WI38 (cell line): Measurements from ENCODE around the gene GALNT5.

Experiments used
- H3K4me3 ChIP-seq: 2 replicates; pipeline ENCODE4 v1.5.1; 2011; ENCODE audit warnings: low read depth, mild to moderate bottlenecking, control low read depth, low read length
- CTCF ChIP-seq: IDR thresholded peaks from 2 replicates; pipeline ENCODE4 v1.5.1; 2012; ENCODE audit warnings: low read depth, mild to moderate bottlenecking, control low read depth, low read length

Gene GALNT5

DNA sequence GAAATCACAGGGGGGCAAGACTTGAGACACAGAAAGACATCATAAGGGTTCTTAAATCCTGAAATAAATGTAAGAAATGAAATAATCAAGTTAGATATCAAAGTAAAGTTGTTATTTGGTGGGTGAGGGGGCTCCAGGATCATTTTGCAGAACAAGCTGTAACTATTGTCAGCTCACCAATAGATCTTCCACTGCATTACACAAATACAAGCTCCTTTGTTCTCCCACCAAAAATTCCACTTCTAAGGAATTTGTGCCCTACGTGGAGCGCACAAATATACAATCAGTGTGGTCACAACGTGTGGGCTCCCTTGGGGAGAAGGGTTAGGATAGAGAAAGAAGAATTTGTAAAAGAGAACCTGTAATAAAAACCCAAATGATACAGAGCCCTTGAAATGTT, 19.2 kb upstream of the GALNT5 start:
- H3K4me3 ChIP-seq = no peak overlapping the region
- TF ChIP-seq CTCF = no peak

GRCh38 chr2:157244691-157245090, 12.8 kb upstream of the GALNT5 start:
- no peak overlapping the region for H3K4me3 ChIP-seq
- TF ChIP-seq CTCF = no peak

DNA sequence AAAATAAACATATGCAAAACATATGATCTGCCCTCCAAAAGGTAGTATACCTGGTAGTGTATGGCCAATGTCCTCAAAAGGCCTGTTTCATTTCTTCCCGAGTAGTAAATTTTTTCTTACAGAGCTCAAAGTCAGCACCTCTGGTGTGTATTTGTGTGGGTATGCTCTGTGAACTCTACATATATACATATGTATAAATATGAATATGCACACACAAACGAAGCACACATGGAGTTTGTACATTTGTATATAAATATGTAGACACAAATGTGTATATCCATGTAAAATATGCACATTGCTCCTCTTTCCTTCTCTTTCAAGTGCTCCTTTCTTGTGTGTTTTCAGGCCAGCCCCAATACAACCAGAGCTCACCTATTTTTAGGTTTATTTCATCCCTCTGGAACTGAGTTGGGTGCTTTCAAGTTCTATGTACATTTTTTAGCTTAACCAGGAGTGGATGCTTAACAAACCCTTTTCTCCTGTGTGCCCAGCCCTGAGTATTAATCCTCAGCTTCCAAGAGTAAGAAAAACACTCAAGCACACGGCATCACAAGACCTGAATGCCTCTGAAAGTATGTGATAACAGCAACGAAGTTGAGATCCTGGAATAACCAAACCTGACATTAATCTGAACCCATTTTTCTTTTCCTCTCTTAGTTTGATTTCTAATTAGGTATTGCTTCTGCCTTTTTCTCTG, 12.2 kb upstream of the GALNT5 start:
- no peak overlapping the region for H3K4me3 ChIP-seq
- TF ChIP-seq CTCF = no peak

DNA sequence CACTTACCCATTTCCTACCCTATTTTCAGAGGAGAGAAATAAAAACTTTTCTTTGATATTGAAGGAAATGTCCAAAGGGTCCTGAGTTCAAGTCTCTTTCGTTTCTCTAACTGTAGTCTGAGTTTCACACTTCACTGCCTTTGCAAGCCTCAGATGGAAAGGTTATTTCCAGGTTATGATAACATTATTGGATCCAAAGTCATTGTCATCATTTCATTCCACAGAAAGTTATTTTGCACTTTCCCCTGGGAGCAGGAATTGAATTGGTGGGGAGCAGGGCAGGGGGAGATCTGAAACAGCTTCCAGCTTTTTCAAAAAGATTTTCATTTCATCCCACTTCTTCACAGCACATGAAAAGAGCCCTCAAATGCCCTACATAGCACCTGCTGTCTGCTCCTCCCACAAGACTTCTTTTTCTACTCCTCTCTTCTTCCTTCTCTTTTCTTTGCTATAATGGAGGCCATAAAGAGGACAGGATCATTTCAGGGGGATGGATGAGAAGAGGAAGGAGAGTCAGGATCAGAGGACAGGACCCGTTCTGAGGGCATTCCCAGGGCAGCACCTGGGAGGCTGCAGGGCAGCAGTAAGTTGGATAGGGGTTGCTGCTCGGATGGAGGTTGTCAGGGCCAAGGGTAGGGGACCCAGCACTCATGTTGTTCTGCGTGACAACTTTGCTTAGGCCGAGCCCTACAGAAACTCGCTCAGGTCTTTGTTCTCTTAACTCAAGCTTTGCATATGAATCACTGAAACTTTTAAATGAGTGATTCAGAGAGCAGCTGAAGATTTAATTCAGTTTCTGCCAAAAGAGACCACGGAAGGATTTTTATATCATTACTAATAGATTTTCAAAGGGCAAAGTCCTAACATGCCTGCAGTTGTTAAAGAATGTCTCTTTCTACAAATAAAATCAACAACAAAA, 11.4 kb upstream of the GALNT5 start:
- TF ChIP-seq CTCF = no peak
- H3K4me3 ChIP-seq = no peak overlapping the region

DNA sequence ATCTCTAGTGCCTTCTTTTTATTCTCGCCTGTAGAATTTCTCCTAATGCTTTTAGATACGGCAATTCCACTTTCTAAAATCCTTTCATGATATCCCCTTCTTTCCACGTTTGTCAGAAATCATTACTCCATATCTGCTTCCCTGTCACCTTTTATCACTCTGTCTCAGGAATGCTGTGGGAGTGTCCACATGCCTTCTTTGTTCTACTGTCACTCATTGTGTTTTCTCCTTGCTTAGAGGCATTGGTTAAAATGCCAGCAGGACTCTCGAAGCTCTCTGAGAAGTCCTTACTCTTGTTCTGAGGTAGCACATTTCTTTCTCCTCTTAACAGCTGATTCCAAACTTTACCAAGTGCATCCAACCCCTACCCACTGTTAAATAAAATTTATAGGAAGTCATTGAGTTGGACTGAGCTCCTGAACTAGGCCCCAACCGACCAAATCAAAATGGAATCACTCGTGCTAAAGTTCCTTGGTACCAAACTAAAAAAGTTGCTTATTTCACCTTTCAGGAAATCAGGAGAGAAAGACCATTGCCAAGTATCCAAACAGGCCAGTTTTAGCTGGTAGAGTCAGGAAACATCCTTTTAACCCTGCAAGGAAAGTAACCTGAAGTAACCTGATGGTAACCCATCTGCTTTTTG, 10.6 kb upstream of the GALNT5 start:
- TF ChIP-seq CTCF = no peak
- no peak overlapping the region for H3K4me3 ChIP-seq

DNA sequence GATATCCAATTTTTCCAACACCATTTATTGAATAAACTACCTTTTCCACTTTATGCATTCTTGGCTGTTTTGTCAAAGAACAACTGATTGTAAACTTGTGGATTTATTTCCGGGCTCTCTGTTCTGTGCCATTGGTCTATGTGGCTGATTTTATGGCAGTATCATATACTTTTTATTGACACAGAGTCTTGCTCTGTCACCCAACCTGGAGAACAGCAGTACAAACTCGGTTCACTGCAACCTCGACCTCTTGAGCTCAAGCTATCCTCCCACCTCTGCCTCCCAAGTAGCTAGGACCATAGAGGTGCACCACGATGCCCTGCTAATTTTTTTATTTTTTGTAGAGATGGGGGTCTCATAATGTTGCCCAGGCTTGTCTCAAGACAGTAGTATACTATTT, 6.7 kb upstream of the GALNT5 start:
- no peak for TF ChIP-seq CTCF
- no peak overlapping the region for H3K4me3 ChIP-seq
